GM23338 (cell line): ENCODE data around the gene OR10A4. TPM values are rescaled to one million over a fixed set of nuclear protein-coding genes. Genes with fewer than 3 reads are reported as not detected.

ENCODE experiments used
- ATAC-seq: fragments of 200-7000 bp; cut with Tn5 transposase; 3 replicates; pipeline ENCODE4 v1.9.1; 2020
- DNase-seq: peaks from one replicate; pipeline ENCODE4 v3.0.0-alpha.2; 2015; ENCODE audit warnings: low spot score
- H2AFZ ChIP-seq: fragments of 200-600 bp; sonication (generic); 2 replicates; pipeline ENCODE4 v1.8.0; 2016; ENCODE audit warnings: antibody characterized with exemption, mild to moderate bottlenecking, moderate library complexity
- H3F3A ChIP-seq: fragments of 200-600 bp; sonication (generic); replicated peaks from 2 replicates; pipeline ENCODE4 v1.8.0; 2017; ENCODE audit warnings: antibody characterized with exemption, mixed run types, low read depth
- H3K27ac ChIP-seq: fragments of 200-600 bp; sonication (generic); 2 replicates; pipeline ENCODE4 v1.6.1; 2016; ENCODE audit warnings: low read depth
- H3K27me3 ChIP-seq: fragments of 200-600 bp; sonication (generic); 2 replicates; pipeline ENCODE4 v1.8.0; 2016; ENCODE audit warnings: mild to moderate bottlenecking, mixed run types, moderate library complexity; ENCODE audit not compliant: insufficient read depth
- H3K36me3 ChIP-seq: fragments of 200-600 bp; sonication (generic); 2 replicates; pipeline ENCODE4 v1.8.0; 2016; ENCODE audit warnings: mild to moderate bottlenecking; ENCODE audit not compliant: insufficient read depth
- H3K4me1 ChIP-seq: fragments of 200-600 bp; sonication (generic); 2 replicates; pipeline ENCODE4 v1.8.0; 2016; ENCODE audit warnings: mild to moderate bottlenecking, moderate library complexity; ENCODE audit not compliant: insufficient read depth
- H3K4me2 ChIP-seq: fragments of 200-600 bp; sonication (generic); 2 replicates; pipeline ENCODE4 v1.7.1; 2017; ENCODE audit warnings: mixed run types
- H3K4me3 ChIP-seq: fragments of 200-600 bp; sonication (generic); 2 replicates; pipeline ENCODE4 v1.6.1; 2016; ENCODE audit warnings: mixed run types
- H3K79me2 ChIP-seq: fragments of 200-600 bp; sonication (generic); replicated peaks from 2 replicates; pipeline ENCODE4 v1.8.0; 2017; ENCODE audit warnings: mild to moderate bottlenecking; ENCODE audit not compliant: insufficient read depth
- H3K9me2 ChIP-seq: fragments of 200-600 bp; sonication (generic); 2 replicates; pipeline ENCODE4 v1.8.0; 2017; ENCODE audit not compliant: insufficient read depth
- H4K20me1 ChIP-seq: fragments of 200-600 bp; sonication (generic); replicated peaks from 2 replicates; pipeline ENCODE4 v1.8.0; 2017; ENCODE audit warnings: mild to moderate bottlenecking; ENCODE audit not compliant: insufficient read depth
- H3K27ac Mint-ChIP-seq: 2 replicates; pipeline ENCODE4 v1.8.0; 2020; ENCODE audit warnings: inconsistent platforms, mild to moderate bottlenecking, moderate library complexity, mixed read lengths
- H3K27me3 Mint-ChIP-seq: 3 replicates; pipeline ENCODE4 v1.8.0; 2022; ENCODE audit warnings: low read depth, mild to moderate bottlenecking, moderate library complexity, mixed read lengths, inconsistent platforms; ENCODE audit not compliant: insufficient read depth, poor library complexity
- H3K36me3 Mint-ChIP-seq: 3 replicates; pipeline ENCODE4 v1.8.0; 2021; ENCODE audit warnings: low read depth, mild to moderate bottlenecking, inconsistent platforms, moderate library complexity, mixed read lengths
- H3K4me1 Mint-ChIP-seq: 3 replicates; pipeline ENCODE4 v1.8.0; 2020; ENCODE audit warnings: mild to moderate bottlenecking, inconsistent platforms, mixed read lengths
- H3K4me3 Mint-ChIP-seq: 3 replicates; pipeline ENCODE4 v1.8.0; 2021; ENCODE audit warnings: moderate library complexity, mild to moderate bottlenecking, inconsistent platforms, mixed read lengths
- H3K9me3 Mint-ChIP-seq: 3 replicates; pipeline ENCODE4 v1.8.0; 2020; ENCODE audit warnings: moderate library complexity, mild to moderate bottlenecking, inconsistent platforms, mixed read lengths
- CREB1 ChIP-seq: fragments of 250-450 bp; sonication (Bioruptor Pico); IDR thresholded peaks from 2 replicates; pipeline ENCODE4 v1.5.0; 2020; ENCODE audit warnings: low read depth, mild to moderate bottlenecking, moderate library complexity
- EZH2 ChIP-seq: fragments of 200-600 bp; sonication (generic); IDR thresholded peaks from one replicate; pipeline ENCODE4 v1.8.0; 2017; ENCODE audit warnings: antibody characterized with exemption, mild to moderate bottlenecking, low read depth; ENCODE audit not compliant: unreplicated experiment
- EZH2phosphoT487 ChIP-seq: fragments of 200-600 bp; sonication (generic); IDR thresholded peaks from one replicate; pipeline ENCODE4 v1.8.1; 2018; ENCODE audit warnings: antibody characterized with exemption; ENCODE audit not compliant: unreplicated experiment
- JUNB ChIP-seq: IDR thresholded peaks from one replicate; pipeline ENCODE4 v1.6.1; 2016; ENCODE audit warnings: antibody characterized with exemption; ENCODE audit not compliant: unreplicated experiment
- POLR2AphosphoS5 ChIP-seq: IDR thresholded peaks from 2 replicates; pipeline ENCODE4 v1.6.1; 2016; ENCODE audit warnings: antibody characterized with exemption, low read depth
- STAT1 ChIP-seq: IDR thresholded peaks from one replicate; pipeline ENCODE4 v1.6.1; 2016; ENCODE audit warnings: antibody characterized with exemption; ENCODE audit not compliant: unreplicated experiment
- ZNF114 ChIP-seq: fragments of 250-450 bp; sonication (Bioruptor Pico); IDR thresholded peaks from 2 replicates; pipeline ENCODE4 v1.5.0; 2020; ENCODE audit warnings: mild to moderate bottlenecking, moderate library complexity
- long read RNA-seq: library from polyadenylated mRNA; unstranded; transcript quantifications from one replicate; pipeline ENCODE4 v2.0.0, GENCODE V29; 2020; ENCODE audit not compliant: unreplicated experiment
- polyA plus RNA-seq: library from polyadenylated mRNA; unstranded; fragments of >200 nt; fragmentation: Nextera tagmentation; extraction: Ambion mirVana; gene quantifications from 2 replicates; pipeline ENCODE4 v1.2.1, GENCODE V29; 2016
- total RNA-seq: library from RNA; depleted of rRNA; stranded (reverse); fragments of >200 nt; shearing (Covaris generic); gene quantifications from 2 replicates; pipeline ENCODE4 v1.2.3, GENCODE V29; 2014; rRNA removed
- TF ChIP-seq, protein P1 (sequence below): fragments of 250-450 bp; sonication (Bioruptor Pico); IDR thresholded peaks from 2 replicates; pipeline ENCODE4 v1.5.0; 2020; ENCODE audit warnings: mild to moderate bottlenecking, moderate library complexity
- TF ChIP-seq, protein P2 (sequence below), 2 experiments: fragments of 200-600 bp in 1 of 2; sonication (generic) in 1 of 2; conservative IDR thresholded peaks; 2 replicates each; pipeline versions ENCODE4 v1.5.1 to v1.6.1; 2016 to 2017; ENCODE audit warnings: antibody characterized with exemption in 2 of 2, low read depth in 2 of 2, mild to moderate bottlenecking in 2 of 2, moderate library complexity in 1 of 2
- TF ChIP-seq, protein P3 (sequence below): IDR thresholded peaks from 2 replicates; pipeline ENCODE4 v1.6.1; 2016; ENCODE audit warnings: antibody characterized with exemption
- TF ChIP-seq, protein P4 (sequence below): IDR thresholded peaks from one replicate; pipeline ENCODE4 v1.6.1; 2018; ENCODE audit warnings: antibody characterized with exemption; ENCODE audit not compliant: unreplicated experiment

The OR10A4 gene, protein sequence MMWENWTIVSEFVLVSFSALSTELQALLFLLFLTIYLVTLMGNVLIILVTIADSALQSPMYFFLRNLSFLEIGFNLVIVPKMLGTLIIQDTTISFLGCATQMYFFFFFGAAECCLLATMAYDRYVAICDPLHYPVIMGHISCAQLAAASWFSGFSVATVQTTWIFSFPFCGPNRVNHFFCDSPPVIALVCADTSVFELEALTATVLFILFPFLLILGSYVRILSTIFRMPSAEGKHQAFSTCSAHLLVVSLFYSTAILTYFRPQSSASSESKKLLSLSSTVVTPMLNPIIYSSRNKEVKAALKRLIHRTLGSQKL
- total RNA-seq (not detected in 2 replicates), polyA plus RNA-seq (0.21 TPM in 1 of 2 replicates, not detected in the other)
- long read RNA-seq, result 0 reads

DNA sequence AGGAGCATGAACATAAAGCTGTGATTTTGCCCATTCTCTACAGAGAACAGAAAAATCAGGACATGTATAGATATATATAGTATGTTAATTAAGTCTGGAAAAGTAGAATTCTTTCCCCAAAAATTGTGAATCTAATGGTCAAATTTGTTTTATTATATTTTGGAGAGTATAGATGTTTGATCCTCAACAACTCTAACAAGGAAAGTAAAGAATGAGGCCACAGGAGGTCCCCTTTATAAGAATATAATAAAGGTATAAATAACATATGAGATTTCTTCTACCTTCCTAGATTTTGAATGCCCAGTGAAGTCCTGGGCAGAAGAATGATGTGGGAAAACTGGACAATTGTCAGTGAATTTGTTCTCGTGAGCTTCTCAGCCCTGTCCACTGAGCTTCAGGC is at the start of gene OR10A4:
OR10A4 (plus strand) TSS at position 301 of the 400 bp plus-strand sequence; CDS start at position 324, 23 bp downstream.
- H3K36me3 ChIP-seq, result no peaks in the 10 kb centered on the region
- H3K4me2 ChIP-seq, result no peak within 1 kb of the TSS
- ATAC-seq (no peak), DNase-seq (no peak)
- H2AFZ ChIP-seq, result no peak within 1 kb of the TSS
- no peaks in the 10 kb centered on the region for H4K20me1 ChIP-seq
- H3K4me1 ChIP-seq, result no peaks in the 10 kb centered on the region
- no peaks in the 10 kb centered on the region for H3K27me3 ChIP-seq
- no peak within 1 kb of the TSS for H3K4me3 Mint-ChIP-seq
- no peak for TF ChIP-seq ZNF114 (CRISPR knock-in tag)
- TF ChIP-seq, protein P1, sequence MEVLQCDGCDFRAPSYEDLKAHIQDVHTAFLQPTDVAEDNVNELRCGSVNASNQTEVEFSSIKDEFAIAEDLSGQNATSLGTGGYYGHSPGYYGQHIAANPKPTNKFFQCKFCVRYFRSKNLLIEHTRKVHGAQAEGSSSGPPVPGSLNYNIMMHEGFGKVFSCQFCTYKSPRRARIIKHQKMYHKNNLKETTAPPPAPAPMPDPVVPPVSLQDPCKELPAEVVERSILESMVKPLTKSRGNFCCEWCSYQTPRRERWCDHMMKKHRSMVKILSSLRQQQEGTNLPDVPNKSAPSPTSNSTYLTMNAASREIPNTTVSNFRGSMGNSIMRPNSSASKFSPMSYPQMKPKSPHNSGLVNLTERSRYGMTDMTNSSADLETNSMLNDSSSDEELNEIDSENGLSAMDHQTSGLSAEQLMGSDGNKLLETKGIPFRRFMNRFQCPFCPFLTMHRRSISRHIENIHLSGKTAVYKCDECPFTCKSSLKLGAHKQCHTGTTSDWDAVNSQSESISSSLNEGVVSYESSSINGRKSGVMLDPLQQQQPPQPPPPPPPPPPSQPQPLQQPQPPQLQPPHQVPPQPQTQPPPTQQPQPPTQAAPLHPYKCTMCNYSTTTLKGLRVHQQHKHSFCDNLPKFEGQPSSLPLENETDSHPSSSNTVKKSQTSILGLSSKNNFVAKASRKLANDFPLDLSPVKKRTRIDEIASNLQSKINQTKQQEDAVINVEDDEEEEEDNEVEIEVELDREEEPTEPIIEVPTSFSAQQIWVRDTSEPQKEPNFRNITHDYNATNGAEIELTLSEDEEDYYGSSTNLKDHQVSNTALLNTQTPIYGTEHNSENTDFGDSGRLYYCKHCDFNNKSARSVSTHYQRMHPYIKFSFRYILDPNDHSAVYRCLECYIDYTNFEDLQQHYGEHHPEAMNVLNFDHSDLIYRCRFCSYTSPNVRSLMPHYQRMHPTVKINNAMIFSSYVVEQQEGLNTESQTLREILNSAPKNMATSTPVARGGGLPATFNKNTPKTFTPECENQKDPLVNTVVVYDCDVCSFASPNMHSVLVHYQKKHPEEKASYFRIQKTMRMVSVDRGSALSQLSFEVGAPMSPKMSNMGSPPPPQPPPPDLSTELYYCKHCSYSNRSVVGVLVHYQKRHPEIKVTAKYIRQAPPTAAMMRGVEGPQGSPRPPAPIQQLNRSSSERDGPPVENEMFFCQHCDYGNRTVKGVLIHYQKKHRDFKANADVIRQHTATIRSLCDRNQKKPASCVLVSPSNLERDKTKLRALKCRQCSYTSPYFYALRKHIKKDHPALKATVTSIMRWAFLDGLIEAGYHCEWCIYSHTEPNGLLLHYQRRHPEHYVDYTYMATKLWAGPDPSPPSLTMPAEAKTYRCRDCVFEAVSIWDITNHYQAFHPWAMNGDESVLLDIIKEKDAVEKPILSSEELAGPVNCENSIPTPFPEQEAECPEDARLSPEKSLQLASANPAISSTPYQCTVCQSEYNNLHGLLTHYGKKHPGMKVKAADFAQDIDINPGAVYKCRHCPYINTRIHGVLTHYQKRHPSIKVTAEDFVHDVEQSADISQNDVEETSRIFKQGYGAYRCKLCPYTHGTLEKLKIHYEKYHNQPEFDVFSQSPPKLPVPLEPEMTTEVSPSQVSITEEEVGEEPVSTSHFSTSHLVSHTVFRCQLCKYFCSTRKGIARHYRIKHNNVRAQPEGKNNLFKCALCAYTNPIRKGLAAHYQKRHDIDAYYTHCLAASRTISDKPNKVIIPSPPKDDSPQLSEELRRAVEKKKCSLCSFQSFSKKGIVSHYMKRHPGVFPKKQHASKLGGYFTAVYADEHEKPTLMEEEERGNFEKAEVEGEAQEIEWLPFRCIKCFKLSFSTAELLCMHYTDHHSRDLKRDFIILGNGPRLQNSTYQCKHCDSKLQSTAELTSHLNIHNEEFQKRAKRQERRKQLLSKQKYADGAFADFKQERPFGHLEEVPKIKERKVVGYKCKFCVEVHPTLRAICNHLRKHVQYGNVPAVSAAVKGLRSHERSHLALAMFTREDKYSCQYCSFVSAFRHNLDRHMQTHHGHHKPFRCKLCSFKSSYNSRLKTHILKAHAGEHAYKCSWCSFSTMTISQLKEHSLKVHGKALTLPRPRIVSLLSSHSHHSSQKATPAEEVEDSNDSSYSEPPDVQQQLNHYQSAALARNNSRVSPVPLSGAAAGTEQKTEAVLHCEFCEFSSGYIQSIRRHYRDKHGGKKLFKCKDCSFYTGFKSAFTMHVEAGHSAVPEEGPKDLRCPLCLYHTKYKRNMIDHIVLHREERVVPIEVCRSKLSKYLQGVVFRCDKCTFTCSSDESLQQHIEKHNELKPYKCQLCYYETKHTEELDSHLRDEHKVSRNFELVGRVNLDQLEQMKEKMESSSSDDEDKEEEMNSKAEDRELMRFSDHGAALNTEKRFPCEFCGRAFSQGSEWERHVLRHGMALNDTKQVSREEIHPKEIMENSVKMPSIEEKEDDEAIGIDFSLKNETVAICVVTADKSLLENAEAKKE (CRISPR knock-in tag), result no peak
- no peak for TF ChIP-seq EZH2phosphoT487
- TF ChIP-seq, protein P2, sequence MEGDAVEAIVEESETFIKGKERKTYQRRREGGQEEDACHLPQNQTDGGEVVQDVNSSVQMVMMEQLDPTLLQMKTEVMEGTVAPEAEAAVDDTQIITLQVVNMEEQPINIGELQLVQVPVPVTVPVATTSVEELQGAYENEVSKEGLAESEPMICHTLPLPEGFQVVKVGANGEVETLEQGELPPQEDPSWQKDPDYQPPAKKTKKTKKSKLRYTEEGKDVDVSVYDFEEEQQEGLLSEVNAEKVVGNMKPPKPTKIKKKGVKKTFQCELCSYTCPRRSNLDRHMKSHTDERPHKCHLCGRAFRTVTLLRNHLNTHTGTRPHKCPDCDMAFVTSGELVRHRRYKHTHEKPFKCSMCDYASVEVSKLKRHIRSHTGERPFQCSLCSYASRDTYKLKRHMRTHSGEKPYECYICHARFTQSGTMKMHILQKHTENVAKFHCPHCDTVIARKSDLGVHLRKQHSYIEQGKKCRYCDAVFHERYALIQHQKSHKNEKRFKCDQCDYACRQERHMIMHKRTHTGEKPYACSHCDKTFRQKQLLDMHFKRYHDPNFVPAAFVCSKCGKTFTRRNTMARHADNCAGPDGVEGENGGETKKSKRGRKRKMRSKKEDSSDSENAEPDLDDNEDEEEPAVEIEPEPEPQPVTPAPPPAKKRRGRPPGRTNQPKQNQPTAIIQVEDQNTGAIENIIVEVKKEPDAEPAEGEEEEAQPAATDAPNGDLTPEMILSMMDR (conservative IDR thresholded peaks at IDR 0.05; ENCODE audit: low read depth in 2 of 2), result no peak
- TF ChIP-seq STAT1, result no peak
- no peak for TF ChIP-seq CREB1
- no peak for TF ChIP-seq EZH2
- TF ChIP-seq, protein P3, sequence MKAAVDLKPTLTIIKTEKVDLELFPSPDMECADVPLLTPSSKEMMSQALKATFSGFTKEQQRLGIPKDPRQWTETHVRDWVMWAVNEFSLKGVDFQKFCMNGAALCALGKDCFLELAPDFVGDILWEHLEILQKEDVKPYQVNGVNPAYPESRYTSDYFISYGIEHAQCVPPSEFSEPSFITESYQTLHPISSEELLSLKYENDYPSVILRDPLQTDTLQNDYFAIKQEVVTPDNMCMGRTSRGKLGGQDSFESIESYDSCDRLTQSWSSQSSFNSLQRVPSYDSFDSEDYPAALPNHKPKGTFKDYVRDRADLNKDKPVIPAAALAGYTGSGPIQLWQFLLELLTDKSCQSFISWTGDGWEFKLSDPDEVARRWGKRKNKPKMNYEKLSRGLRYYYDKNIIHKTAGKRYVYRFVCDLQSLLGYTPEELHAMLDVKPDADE, result no peak
- TF ChIP-seq, protein P4, sequence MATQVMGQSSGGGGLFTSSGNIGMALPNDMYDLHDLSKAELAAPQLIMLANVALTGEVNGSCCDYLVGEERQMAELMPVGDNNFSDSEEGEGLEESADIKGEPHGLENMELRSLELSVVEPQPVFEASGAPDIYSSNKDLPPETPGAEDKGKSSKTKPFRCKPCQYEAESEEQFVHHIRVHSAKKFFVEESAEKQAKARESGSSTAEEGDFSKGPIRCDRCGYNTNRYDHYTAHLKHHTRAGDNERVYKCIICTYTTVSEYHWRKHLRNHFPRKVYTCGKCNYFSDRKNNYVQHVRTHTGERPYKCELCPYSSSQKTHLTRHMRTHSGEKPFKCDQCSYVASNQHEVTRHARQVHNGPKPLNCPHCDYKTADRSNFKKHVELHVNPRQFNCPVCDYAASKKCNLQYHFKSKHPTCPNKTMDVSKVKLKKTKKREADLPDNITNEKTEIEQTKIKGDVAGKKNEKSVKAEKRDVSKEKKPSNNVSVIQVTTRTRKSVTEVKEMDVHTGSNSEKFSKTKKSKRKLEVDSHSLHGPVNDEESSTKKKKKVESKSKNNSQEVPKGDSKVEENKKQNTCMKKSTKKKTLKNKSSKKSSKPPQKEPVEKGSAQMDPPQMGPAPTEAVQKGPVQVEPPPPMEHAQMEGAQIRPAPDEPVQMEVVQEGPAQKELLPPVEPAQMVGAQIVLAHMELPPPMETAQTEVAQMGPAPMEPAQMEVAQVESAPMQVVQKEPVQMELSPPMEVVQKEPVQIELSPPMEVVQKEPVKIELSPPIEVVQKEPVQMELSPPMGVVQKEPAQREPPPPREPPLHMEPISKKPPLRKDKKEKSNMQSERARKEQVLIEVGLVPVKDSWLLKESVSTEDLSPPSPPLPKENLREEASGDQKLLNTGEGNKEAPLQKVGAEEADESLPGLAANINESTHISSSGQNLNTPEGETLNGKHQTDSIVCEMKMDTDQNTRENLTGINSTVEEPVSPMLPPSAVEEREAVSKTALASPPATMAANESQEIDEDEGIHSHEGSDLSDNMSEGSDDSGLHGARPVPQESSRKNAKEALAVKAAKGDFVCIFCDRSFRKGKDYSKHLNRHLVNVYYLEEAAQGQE, result no peak
- no peak for TF ChIP-seq JUNB
- no peak for TF ChIP-seq POLR2AphosphoS5
- H3K9me3 Mint-ChIP-seq, result 0 out of 3 replicates have a peak, but pooled peaks cover 3% of the 10 kb centered on the region
- no peak within 1 kb of the TSS for H3K4me3 ChIP-seq
- H3K27ac Mint-ChIP-seq, result no peak within 1 kb of the TSS
- H3K9me2 ChIP-seq, result no peaks in the 10 kb centered on the region
- H3K27me3 Mint-ChIP-seq, result no peaks in the 10 kb centered on the region
- H3K4me1 Mint-ChIP-seq, result no peaks in the 10 kb centered on the region
- no peaks in the 10 kb centered on the region for H3K79me2 ChIP-seq
- H3K27ac ChIP-seq, result no peak within 1 kb of the TSS
- H3K36me3 Mint-ChIP-seq, result no peaks in the 10 kb centered on the region
- no peaks in the 10 kb centered on the region for H3F3A ChIP-seq
